CD14-positive monocyte (primary cell): ENCODE results near the gene EMILIN2. TPM values are rescaled to one million over a fixed set of nuclear protein-coding genes. Genes with fewer than 3 reads are reported as not detected.
A peak's percentile ranks its signal among the peaks of the same experiment; 100 is the strongest.

Source experiments
- DNase-seq, 3 donors: peaks; one replicate each; pipeline ENCODE4 v3.0.0-alpha.2; 2011 to 2022
- H2AFZ ChIP-seq: 2 replicates; pipeline ENCODE4 v1.6.0; 2012; ENCODE audit warnings: mild to moderate bottlenecking, low read depth, low read length, inconsistent platforms; ENCODE audit not compliant: insufficient read depth, poor library complexity, severe bottlenecking
- H3K27ac ChIP-seq, 2 donors: 1 replicate in 1 of 2; 2 replicates in 1 of 2; pipeline ENCODE4 v1.5.1; 2012 to 2013; ENCODE audit warnings: low read length in 2 of 2, control low read depth in 1 of 2, inconsistent platforms in 1 of 2, low read depth in 1 of 2, mild to moderate bottlenecking in 1 of 2
- H3K27me3 ChIP-seq, 2 donors: one replicate each; pipeline versions ENCODE4 v1.6.0 to v1.6.1; 2011 to 2013; ENCODE audit warnings: low read length in 2 of 2; ENCODE audit not compliant: control insufficient read depth in 2 of 2, insufficient read depth in 2 of 2
- H3K36me3 ChIP-seq, 2 donors: replicated peaks in 1 of 2; 1 replicate in 1 of 2; 2 replicates in 1 of 2; pipeline versions ENCODE4 v1.5.1 to v1.6.1; 2012 to 2013; ENCODE audit warnings: low read length in 2 of 2, control low read depth in 1 of 2, inconsistent platforms in 1 of 2, mild to moderate bottlenecking in 1 of 2; ENCODE audit not compliant: insufficient read depth in 2 of 2, control insufficient read depth in 1 of 2
- H3K4me1 ChIP-seq, 2 donors: 1 replicate in 1 of 2; 2 replicates in 1 of 2; pipeline versions ENCODE4 v1.5.1 to v1.6.1; 2012 to 2013; ENCODE audit warnings: low read length in 2 of 2, control low read depth in 1 of 2, inconsistent platforms in 1 of 2, mild to moderate bottlenecking in 1 of 2, moderate library complexity in 1 of 2; ENCODE audit not compliant: insufficient read depth in 2 of 2, control insufficient read depth in 1 of 2
- H3K4me2 ChIP-seq: replicated peaks from 2 replicates; pipeline ENCODE3; 2012; ENCODE audit warnings: low read length, moderate library complexity, mild to moderate bottlenecking; ENCODE audit not compliant: poor library complexity, severe bottlenecking; ENCODE audit errors: extremely low read depth
- H3K4me3 ChIP-seq, 3 experiments: fragments of 200-600 bp in 1 of 3; sonication (generic) in 1 of 3; replicated peaks in 1 of 3; 1 replicate in 2 of 3; 2 replicates in 1 of 3; pipeline ENCODE4 v1.5.1; 2011 to 2013; ENCODE audit warnings: low read length in 3 of 3, mild to moderate bottlenecking in 3 of 3, control low read depth in 2 of 3, low read depth in 2 of 3, inconsistent platforms in 1 of 3, moderate library complexity in 1 of 3
- H3K79me2 ChIP-seq: 2 replicates; pipeline ENCODE4 v1.6.0; 2012; ENCODE audit warnings: mild to moderate bottlenecking, control low read depth, inconsistent platforms, low read length, moderate library complexity; ENCODE audit not compliant: insufficient read depth
- H3K9ac ChIP-seq: 2 replicates; pipeline ENCODE4 v1.6.0; 2017; ENCODE audit warnings: low read length, mild to moderate bottlenecking; ENCODE audit not compliant: insufficient read depth, poor library complexity, severe bottlenecking
- H3K9me3 ChIP-seq, 2 donors: replicated peaks in 1 of 2; 1 replicate in 1 of 2; 2 replicates in 1 of 2; pipeline versions ENCODE4 v1.5.1 to v1.6.1; 2012 to 2013; ENCODE audit warnings: low read length in 2 of 2, control low read depth in 1 of 2; ENCODE audit not compliant: control insufficient read depth in 1 of 2, insufficient read depth in 1 of 2
- H4K20me1 ChIP-seq: 2 replicates; pipeline ENCODE4 v1.6.0; 2012; ENCODE audit warnings: mild to moderate bottlenecking, low read length, control low read depth, moderate library complexity; ENCODE audit not compliant: insufficient read depth
- H3K27ac Mint-ChIP-seq, 7 donors: one replicate each; pipeline ENCODE4 v1.8.0; 2020; ENCODE audit warnings: mild to moderate bottlenecking in 7 of 7, mixed read lengths in 7 of 7, moderate library complexity in 6 of 7, inconsistent platforms in 2 of 7
- H3K27me3 Mint-ChIP-seq, 3 donors: one replicate each; pipeline ENCODE4 v1.8.0; 2021 to 2022; ENCODE audit warnings: low read depth in 3 of 3, mild to moderate bottlenecking in 3 of 3, mixed read lengths in 3 of 3, moderate library complexity in 3 of 3, inconsistent platforms in 1 of 3
- H3K36me3 Mint-ChIP-seq, 2 donors: one replicate each; pipeline ENCODE4 v1.8.0; 2020; ENCODE audit warnings: mixed read lengths in 2 of 2, inconsistent platforms in 1 of 2, mild to moderate bottlenecking in 1 of 2
- H3K4me1 Mint-ChIP-seq: one replicate; pipeline ENCODE4 v1.8.0; 2020; ENCODE audit warnings: mild to moderate bottlenecking, mixed read lengths
- H3K4me3 Mint-ChIP-seq, 2 donors: one replicate each; pipeline ENCODE4 v1.8.0; 2020; ENCODE audit warnings: mild to moderate bottlenecking in 2 of 2, mixed read lengths in 2 of 2, moderate library complexity in 1 of 2
- H3K9me3 Mint-ChIP-seq, 7 donors: one replicate each; pipeline ENCODE4 v1.8.0; 2020 to 2022; ENCODE audit warnings: mixed read lengths in 7 of 7, mild to moderate bottlenecking in 6 of 7, moderate library complexity in 6 of 7, inconsistent platforms in 2 of 7
- WGBS: methylation state at CpG from one replicate; pipeline ENCODE4 v1.1.5; 2013; ENCODE audit warnings: missing lambda C conversion rate; ENCODE audit not compliant: insufficient coverage; 5-methylcytosine and 5-hydroxymethylcytosine counted together
- intact Hi-C, 2 donors: fragments of 100-400 bp; cut with micrococcal nuclease; formaldehyde crosslinking; loops; one replicate each; pipeline versions ENCODE4 v1.15.0 to v1.15.1; 2023
- polyA plus RNA-seq, 3 donors: library from polyadenylated mRNA; depleted of rRNA in 1 of 3; unstranded in 2 of 3; stranded (reverse) in 1 of 3; fragments of 300-500 nt in 2 of 3; fragments of >200 nt in 1 of 3; fragmentation: Illumina TruSeq in 2 of 3; gene quantifications; 1 replicate in 2 of 3; 2 replicates in 1 of 3; pipeline ENCODE4 v1.2.3, GENCODE V29; 2012 to 2021
- TF ChIP-seq, protein P1 (sequence below): fragments of 200-600 bp; IDR thresholded peaks from one replicate; pipeline ENCODE4 v1.8.0; 2022; ENCODE audit warnings: antibody characterized with exemption, mild to moderate bottlenecking

Gene EMILIN2
- polyA plus RNA-seq, 3 donors: 30.5 to 43.2 (median 33.8) TPM

DNA sequence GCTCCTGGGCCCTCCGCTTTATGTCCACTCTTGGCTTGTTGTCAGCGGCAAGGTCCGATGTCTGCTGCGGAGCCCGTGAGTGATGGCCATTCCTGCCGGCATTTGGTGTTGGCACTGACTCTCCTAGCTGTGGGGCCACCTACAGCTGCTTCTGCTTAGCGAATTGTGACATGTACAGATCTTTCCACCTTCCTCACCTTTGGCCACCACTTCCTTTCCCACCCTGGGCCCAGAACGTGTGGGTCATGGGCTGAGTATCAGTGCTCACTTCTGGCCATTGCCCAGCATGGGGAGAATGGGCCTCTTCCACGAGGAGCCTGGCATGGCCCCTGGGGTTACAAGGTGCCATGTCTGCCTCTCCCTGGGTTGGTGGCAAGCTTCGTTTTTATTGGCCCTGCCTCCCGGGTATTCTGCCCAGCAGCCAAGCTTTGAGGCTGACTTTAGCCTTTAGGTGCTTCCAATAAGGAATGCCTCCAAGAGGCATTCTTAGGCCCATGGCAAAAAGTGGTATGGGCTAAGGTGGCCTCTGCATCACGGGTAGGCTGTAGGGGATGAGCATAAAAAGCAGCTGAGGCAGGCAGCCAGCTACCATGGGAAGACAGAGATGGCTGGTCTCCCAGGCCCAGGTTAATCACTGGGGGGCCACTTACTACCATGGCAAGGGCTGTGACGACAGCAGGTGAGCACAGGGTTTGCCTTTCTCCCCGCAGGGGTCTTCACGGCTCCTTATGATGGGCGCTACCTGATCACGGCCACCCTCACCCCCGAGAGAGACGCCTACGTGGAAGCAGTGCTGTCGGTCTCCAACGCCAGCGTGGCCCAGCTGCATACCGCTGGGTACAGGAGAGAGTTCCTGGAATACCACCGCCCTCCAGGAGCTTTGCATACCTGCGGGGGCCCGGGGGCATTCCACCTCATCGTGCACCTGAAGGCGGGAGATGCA is 65.8 kb downstream of the EMILIN2 start:
- Mint-ChIP-seq H3K9me3 (no peaks in the 10 kb centered on the region), H3K27ac (peak overlapping the region in 4 of 7 donors; percentile 10 to 81 (median 60)), H3K4me3 (no peak overlapping the region), H3K36me3 (peaks cover 84 to 100% of the 10 kb centered on the region in 2 donors), H3K4me1 (peaks cover 19% of the 10 kb centered on the region), H3K27me3 (no peaks in the 10 kb centered on the region)
- Histone ChIP-seq H4K20me1 (peaks cover 100% of the 10 kb centered on the region), H3K79me2 (peaks cover 44% of the 10 kb centered on the region), H3K4me1 (peaks cover 0 to 1% of the 10 kb centered on the region in 2 donors), H3K27ac (peak overlapping the region in 1 of 2 donors; percentile 36), H3K36me3 (peaks cover 94 to 100% of the 10 kb centered on the region in 2 donors), H2AFZ (no peak overlapping the region), H3K9ac (no peak overlapping the region), H3K4me2 (no peak overlapping the region), H3K27me3 (no peaks in the 10 kb centered on the region), H3K4me3 (no peak overlapping the region), H3K9me3 (no peaks in the 10 kb centered on the region)
- intact Hi-C loops: no loop called here
- WGBS: 95% methylated on average over 25 of the region's 29 CpGs
- no peak for DNase-seq
- TF ChIP-seq, protein P1, sequence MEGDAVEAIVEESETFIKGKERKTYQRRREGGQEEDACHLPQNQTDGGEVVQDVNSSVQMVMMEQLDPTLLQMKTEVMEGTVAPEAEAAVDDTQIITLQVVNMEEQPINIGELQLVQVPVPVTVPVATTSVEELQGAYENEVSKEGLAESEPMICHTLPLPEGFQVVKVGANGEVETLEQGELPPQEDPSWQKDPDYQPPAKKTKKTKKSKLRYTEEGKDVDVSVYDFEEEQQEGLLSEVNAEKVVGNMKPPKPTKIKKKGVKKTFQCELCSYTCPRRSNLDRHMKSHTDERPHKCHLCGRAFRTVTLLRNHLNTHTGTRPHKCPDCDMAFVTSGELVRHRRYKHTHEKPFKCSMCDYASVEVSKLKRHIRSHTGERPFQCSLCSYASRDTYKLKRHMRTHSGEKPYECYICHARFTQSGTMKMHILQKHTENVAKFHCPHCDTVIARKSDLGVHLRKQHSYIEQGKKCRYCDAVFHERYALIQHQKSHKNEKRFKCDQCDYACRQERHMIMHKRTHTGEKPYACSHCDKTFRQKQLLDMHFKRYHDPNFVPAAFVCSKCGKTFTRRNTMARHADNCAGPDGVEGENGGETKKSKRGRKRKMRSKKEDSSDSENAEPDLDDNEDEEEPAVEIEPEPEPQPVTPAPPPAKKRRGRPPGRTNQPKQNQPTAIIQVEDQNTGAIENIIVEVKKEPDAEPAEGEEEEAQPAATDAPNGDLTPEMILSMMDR: no peak

DNA sequence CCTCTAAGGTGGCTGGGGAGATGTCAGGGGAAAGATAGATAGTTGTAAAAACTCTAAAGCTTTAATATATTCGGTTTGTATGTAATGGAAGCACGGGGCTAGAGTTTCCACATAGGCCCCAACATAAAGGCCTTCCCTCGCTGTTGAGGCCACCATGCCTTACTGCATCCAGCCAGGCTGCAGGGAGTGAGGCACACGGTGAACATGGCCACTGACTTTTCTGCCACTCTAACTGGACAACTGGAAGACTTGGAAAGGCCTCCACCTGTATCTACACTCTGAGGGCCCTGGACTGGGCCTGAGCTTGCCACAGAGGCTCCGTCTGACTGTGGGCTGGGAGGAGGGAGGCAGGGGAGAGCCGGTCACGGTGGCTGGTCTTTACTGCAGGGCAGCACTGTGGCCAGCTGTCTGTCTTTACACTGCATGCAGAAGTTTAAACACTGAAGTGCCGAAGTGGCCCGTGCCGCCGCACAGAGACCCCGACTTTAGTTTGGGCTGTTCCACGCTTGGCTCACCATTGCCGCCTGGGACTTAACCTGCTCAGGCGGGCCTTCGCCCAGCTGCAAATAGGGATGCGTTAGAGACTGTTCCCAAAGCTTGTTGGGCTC is 66.7 kb downstream of the EMILIN2 start:
- H3K9me3 Mint-ChIP-seq: no peaks in the 10 kb centered on the region
- no peaks in the 10 kb centered on the region for H3K27me3 Mint-ChIP-seq
- no peaks in the 10 kb centered on the region for H3K9me3 ChIP-seq
- no peak overlapping the region for H3K9ac ChIP-seq
- H3K27ac ChIP-seq: peak overlapping the region in 1 of 2 donors; percentile 36
- WGBS: 94% methylated on average over 14 of the region's 17 CpGs
- peaks cover 96 to 100% of the 10 kb centered on the region in 2 donors for H3K36me3 ChIP-seq
- peak overlapping the region in 1 of 7 donors; percentile 32 for H3K27ac Mint-ChIP-seq
- DNase-seq: no peak
- no peak overlapping the region for H3K4me3 ChIP-seq
- no peak overlapping the region for H3K4me2 ChIP-seq
- no peaks in the 10 kb centered on the region for H3K27me3 ChIP-seq
- H3K4me1 ChIP-seq: no peaks in the 10 kb centered on the region
- no peak overlapping the region for H3K4me3 Mint-ChIP-seq
- H3K79me2 ChIP-seq: peaks cover 35% of the 10 kb centered on the region
- peaks cover 14% of the 10 kb centered on the region for H3K4me1 Mint-ChIP-seq
- TF ChIP-seq, protein P1: no peak
- H4K20me1 ChIP-seq: peaks cover 99% of the 10 kb centered on the region
- intact Hi-C loops: no loop called here
- peaks cover 83 to 96% of the 10 kb centered on the region in 2 donors for H3K36me3 Mint-ChIP-seq
- no peak overlapping the region for H2AFZ ChIP-seq
